Activated CD4-positive, alpha-beta T cell treated with anti-CD3 and anti-CD28 coated beads, Interleukin-2, amount 50 U/mL, for 1 hour (primary cell): ENCODE data around the gene RRP7A.
A peak's percentile ranks its signal among the peaks of the same experiment; 100 is the strongest.
"Not testable (repeated sequence)": the region's sequence is repeated elsewhere in the genome, so short reads cannot be mapped to it uniquely, and the experiment has no call there.

Experiments used
- DNase-seq: peaks from one replicate; pipeline ENCODE4 v3.0.0-alpha.2; 2020

The RRP7A gene

GRCh38 chr22:42519525-42520401 is at the start of gene RRP7A:
Gene RRP7A (minus strand): TSS chr22:42519796. CDS start chr22:42519786, 10 bp downstream.
- peak; percentile 87 for DNase-seq

GRCh38 chr22:42567950-42568349 is 48.4 kb upstream of the RRP7A start:
- DNase-seq, result not testable (repeated sequence)

GRCh38 chr22:42565956-42566355 is 46.4 kb upstream of the RRP7A start:
- DNase-seq, result no peak

DNA sequence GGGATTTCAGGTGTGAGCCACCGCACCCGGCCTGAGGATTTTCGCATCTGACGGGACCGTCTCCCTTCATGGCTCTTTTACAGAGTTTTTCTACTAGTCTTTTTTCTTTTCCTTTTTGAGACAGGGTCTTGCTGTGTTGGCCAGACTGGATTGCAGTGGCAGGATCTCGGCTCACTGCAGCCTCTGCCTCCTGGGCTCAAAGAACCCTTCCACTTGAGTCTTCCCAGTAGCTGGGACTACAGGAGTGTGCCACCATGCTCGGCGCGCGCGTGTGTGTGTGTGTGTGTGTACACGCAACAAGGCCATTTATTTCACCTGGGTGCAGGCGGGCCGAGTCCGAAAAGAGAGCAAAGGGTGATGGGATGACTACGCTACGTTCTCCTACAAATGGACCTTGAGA is 45.1 kb upstream of the RRP7A start:
- DNase-seq, result no peak

- DNase-seq, result not testable (repeated sequence)
These were observed 44.3 kb upstream of the RRP7A start for GRCh38 chr22:42563943-42564342.

DNA sequence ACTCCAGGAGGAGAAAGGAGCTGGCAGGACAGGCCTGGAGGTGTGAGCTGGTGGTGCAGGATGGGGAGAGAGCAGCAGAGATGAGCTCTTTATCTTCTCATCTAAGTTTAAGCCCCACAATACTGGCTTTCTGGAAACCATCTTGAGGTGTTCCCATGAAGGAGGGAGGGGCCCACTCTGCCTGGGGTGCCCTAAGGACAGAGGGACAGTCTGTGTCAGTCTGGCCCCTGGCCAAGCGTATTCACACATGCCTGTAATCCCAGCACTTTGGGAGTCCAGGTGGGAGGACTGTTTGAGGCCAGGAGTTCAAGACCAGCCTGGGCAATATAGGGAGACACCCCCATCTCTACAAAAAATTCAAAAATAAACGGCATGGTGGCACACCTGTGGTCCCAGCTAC is 43.1 kb upstream of the RRP7A start:
- DNase-seq, result no peak

DNA sequence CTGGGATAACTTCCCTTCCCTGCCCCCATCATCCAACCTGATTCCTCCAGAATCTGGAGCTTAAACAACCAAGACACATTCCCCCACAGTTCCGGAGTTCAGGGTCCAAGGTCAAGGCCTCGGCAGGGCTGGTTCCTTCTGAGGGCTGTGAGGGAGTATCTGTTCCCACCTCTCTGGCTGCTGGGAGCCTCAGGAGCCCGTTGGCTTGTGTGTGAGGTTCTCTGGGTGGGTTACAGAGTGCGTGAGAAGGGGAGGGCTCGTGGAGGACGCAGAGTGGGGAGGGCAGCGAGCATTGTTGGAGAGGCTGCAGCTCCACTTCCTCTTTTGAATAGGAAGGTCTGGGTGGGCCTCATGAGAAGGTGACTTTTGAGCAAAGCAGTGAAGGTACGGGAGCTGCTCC is 42.7 kb upstream of the RRP7A start:
- no peak for DNase-seq

DNA sequence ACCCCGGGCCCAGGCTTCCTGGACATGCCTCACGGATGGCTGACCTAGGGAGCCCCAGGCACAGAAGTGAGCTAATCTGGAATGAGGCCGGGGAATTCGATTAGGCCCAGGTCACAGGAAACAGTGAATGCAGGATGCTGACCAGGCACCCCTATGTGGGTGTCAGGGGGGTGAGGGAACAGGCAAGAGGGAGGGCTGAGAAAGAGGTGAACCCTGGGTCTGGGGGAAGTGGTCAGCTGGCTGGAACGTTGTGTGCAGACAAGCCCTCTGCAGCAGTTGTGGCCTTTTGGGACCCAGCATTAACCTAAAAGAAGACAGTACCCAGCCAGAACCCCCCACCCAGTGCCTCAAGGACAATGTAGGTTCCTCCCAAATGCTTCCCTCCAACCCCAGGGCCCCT is 42.3 kb upstream of the RRP7A start:
- no peak for DNase-seq

DNA sequence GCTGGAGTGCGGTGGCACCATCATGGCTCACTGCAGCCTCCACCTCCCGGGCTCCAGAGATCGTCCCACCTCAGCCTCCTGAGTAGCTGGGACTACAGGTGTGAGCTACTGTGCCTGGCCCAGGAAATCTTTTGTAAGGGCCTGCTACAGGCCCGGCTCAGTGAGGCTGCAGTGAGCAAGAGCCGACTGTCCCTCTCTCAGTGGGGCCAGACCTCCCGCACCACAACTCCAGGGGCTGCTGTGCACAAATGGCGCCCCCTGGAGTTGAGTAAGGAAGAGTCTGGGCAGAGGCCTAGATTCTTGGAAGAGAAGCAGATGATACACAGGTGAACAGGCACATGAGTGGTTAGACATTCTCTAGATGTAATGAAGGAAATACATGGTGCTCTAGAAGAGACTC is 41.2 kb upstream of the RRP7A start:
- no peak for DNase-seq

- DNase-seq, result no peak
These were observed 40.8 kb upstream of the RRP7A start for GRCh38 chr22:42560381-42560780.

GRCh38 chr22:42553475-42554361 is 34.1 kb upstream of the RRP7A start, which contains the start of gene SERHL2:
Gene SERHL2 (plus strand): TSS chr22:42553956. CDS start chr22:42554021, 65 bp downstream.
- DNase-seq, result peak; percentile 91

DNA sequence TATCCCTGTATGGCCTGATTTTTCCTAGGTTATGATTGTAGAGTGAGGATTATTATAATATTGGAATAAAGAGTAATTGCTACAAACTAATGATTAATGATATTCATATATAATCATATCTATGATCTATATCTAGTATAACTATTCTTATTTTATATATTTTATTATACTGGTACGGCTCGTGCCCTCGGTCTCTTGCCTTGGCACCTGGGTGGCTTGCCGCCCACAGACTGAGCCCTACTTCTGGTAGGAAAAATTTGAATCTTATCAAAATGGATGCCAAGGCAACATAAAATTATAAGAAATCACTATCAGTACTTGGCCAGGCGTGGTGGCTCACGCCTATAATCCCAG is 32.7 kb upstream of the RRP7A start:
- DNase-seq, result not testable (repeated sequence)

- DNase-seq, result no peak
These were observed 29.9 kb upstream of the RRP7A start for GRCh38 chr22:42549331-42550060.

GRCh38 chr22:42548597-42549330 is 29.2 kb upstream of the RRP7A start:
- no peak for DNase-seq

- not testable (repeated sequence) for DNase-seq
These were observed 28.5 kb upstream of the RRP7A start for GRCh38 chr22:42548126-42548525.

GRCh38 chr22:42547562-42547961 is 28.0 kb upstream of the RRP7A start:
- DNase-seq, result no peak

GRCh38 chr22:42544686-42545085 is 25.1 kb upstream of the RRP7A start:
- no peak for DNase-seq

DNA sequence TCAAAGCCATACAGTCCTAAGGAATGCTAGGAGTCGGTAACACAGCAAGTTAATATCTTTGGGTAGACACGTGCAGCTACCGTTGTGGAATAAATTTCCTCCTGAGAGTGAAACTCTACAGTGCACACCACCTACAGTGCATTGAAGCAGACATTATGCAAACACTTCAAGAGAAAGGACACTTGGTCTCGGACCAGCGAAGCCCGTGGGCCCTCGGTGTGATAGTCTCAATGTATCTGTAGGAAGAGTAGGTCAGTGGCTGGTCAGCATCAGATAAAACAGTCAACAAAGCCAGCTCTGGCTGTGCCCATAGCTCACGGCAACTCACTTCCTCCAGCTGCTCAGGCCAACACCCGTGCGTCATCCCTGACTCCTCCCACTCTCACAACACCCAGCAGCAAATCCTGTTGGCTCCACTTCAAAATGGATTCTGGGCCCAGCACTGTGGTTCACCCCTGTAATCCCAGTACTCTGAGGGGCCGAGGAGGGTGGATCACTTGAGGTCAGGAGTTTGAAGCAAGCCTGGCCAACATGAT is 19.7 kb upstream of the RRP7A start:
- DNase-seq, result not testable (repeated sequence)

DNA sequence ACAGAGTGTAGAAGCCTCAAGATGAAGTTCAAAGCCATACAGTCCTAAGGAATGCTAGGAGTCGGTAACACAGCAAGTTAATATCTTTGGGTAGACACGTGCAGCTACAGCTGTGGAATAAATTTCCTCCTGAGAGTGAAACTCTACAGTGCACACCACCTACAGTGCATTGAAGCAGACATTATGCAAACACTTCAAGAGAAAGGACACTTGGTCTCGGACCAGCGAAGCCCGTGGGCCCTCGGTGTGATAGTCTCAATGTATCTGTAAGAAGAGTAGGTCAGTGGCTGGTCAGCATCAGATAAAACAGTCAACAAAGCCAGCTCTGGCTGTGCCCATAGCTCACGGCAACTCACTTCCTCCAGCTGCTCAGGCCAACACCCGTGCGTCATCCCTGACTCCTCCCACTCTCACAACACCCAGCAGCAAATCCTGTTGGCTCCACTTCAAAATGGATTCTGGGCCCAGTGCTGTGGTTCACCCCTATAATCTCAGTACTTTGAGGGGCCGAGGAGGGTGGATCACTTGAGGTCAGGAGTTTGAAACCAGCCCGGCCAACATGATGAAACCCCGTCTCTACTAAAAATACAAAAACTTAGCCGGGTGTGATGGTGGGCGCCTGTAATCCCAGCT is 17.7 kb upstream of the RRP7A start:
- DNase-seq, result not testable (repeated sequence)

- not testable (repeated sequence) for DNase-seq
These were observed 17.0 kb upstream of the RRP7A start for GRCh38 chr22:42536634-42537033.

DNA sequence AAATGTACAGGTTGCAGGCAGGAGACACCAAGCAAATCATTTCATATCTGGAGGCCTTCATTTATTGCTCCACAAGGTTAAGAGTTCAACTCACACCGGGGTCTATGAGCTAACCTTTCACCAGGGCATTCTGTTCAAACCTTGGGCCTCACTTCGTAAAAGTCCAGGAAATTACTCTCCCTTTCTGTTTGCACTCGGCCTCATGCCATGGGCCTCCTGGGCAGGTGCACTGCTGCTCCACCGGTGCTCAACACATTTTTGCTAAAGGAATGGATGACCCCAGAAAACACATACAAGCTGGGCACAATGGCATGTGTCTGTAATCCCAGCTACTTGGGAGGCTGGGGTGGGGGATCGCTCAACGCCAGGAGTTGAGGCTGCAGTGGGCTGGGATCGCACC is 16.6 kb upstream of the RRP7A start:
- DNase-seq, result no peak
